AG10803 (cell line): ENCODE data around the gene CDCP1.
A peak's percentile ranks its signal among the peaks of the same experiment; 100 is the strongest.

ENCODE experiments used
- DNase-seq: peaks from one replicate; pipeline ENCODE4 v3.0.0; 2010; ENCODE audit warnings: low read depth
- H3K4me3 ChIP-seq: 2 replicates; pipeline ENCODE4 v1.5.1; 2011; ENCODE audit warnings: mild to moderate bottlenecking, low read length, control low read depth
- CTCF ChIP-seq: conservative IDR thresholded peaks from 2 replicates; pipeline ENCODE4 v1.5.1; 2011; ENCODE audit warnings: mild to moderate bottlenecking, low read length, control low read depth, inconsistent platforms

The CDCP1 gene

GRCh38 chr3:45164056-45164455 is 17.9 kb upstream of the CDCP1 start:
- TF ChIP-seq CTCF = no peak
- H3K4me3 ChIP-seq = no peak overlapping the region
- DNase-seq = no peak

- no peak for DNase-seq
- TF ChIP-seq CTCF = no peak
- H3K4me3 ChIP-seq = no peak overlapping the region
Observed at GRCh38 chr3:45163481-45163880, 17.3 kb upstream of the CDCP1 start.

GRCh38 chr3:45154641-45155147 is 8.5 kb upstream of the CDCP1 start:
- H3K4me3 ChIP-seq = no peak overlapping the region
- TF ChIP-seq CTCF = no peak
- peak; percentile 58 for DNase-seq

- DNase-seq = peak; percentile 65
- TF ChIP-seq CTCF = no peak
- H3K4me3 ChIP-seq = no peak overlapping the region
Observed at GRCh38 chr3:45153658-45154437, 7.7 kb upstream of the CDCP1 start.

- H3K4me3 ChIP-seq = no peak overlapping the region
- TF ChIP-seq CTCF = no peak
- no peak for DNase-seq
Observed at GRCh38 chr3:45152307-45152706, 6.1 kb upstream of the CDCP1 start.

- TF ChIP-seq CTCF = no peak
- DNase-seq = no peak
- no peak overlapping the region for H3K4me3 ChIP-seq
Observed at GRCh38 chr3:45151100-45151499, 4.9 kb upstream of the CDCP1 start.

- TF ChIP-seq CTCF = no peak
- DNase-seq = no peak
- no peak overlapping the region for H3K4me3 ChIP-seq
Observed at GRCh38 chr3:45148921-45149320, 2.7 kb upstream of the CDCP1 start.
